Activated T-helper 17 cell treated with anti-CD3 and anti-CD28 coated beads, Interleukin-2, amount 50 U/mL, for 72 hours (primary cell): Measurements from ENCODE around the gene ORAI3. TPM values are rescaled to one million over a fixed set of nuclear protein-coding genes. Genes with fewer than 3 reads are reported as not detected.
A peak's percentile ranks its signal among the peaks of the same experiment; 100 is the strongest.

Experiments
- ATAC-seq: fragments of 150-1000 bp; cut with Tn5 transposase; replicated peaks from 2 replicates; pipeline ENCODE4 v1.10.0; 2021; ENCODE audit warnings: mild to moderate bottlenecking, moderate library complexity
- H3K27ac Mint-ChIP-seq: one replicate; pipeline ENCODE4 v1.8.0; 2022; ENCODE audit warnings: mixed read lengths
- H3K27me3 Mint-ChIP-seq: one replicate; pipeline ENCODE4 v1.8.0; 2022; ENCODE audit warnings: mixed read lengths
- H3K36me3 Mint-ChIP-seq: one replicate; pipeline ENCODE4 v1.8.0; 2022; ENCODE audit warnings: low read depth, mild to moderate bottlenecking, mixed read lengths
- H3K4me1 Mint-ChIP-seq: one replicate; pipeline ENCODE4 v1.8.0; 2022; ENCODE audit warnings: mixed read lengths
- H3K4me3 Mint-ChIP-seq: one replicate; pipeline ENCODE4 v1.8.0; 2022; ENCODE audit warnings: mild to moderate bottlenecking, mixed read lengths
- H3K9me3 Mint-ChIP-seq: one replicate; pipeline ENCODE4 v1.8.0; 2022; ENCODE audit warnings: mixed read lengths
- total RNA-seq, 2 donors: library from RNA; stranded (reverse); gene quantifications; one replicate each; pipeline ENCODE4 v1.2.3, GENCODE V29; 2022

Gene ORAI3
- total RNA-seq, 2 donors from 2014 or later: 12.4 to 25.8 TPM

DNA sequence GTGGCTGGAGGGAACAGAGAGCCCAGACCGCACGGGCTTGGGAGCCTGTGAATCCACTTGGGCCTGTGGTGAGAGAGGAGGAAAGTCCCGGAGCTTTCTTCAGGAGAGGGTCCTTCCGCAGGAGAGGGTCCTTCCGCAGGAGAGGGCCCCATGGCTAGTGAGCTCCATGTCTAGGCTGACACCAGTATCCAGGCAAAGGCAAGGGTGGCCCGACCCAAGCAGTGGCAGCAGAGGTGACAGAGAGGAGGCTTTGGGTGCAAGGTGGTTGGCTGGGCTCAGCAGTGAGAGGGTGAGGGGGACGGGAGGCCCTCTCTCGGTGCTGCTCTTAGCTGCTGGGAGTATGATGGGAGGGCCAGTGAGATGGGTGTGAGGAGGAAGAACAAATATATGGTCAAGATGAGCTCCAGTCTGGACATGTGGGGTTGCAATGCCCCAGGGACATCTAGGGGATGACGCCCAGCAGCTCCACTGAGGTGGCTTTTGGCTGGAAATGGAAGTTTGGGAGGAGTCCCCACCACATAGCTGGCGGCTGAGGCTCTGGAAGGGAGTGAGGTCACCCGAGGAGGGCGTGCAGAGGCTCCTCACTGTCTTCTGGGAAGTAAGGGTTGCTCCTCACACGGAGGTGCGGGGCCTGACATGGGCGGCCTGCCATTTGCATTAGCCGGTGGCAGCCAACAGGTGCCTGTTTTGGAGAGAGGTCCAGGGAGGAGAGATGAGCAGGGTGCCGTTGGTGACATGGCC, 33.9 kb downstream of the ORAI3 start:
- Mint-ChIP-seq H3K27me3 (no peaks in the 10 kb centered on the region), H3K9me3 (no peaks in the 10 kb centered on the region), H3K4me1 (no peaks in the 10 kb centered on the region), H3K4me3 (no peak overlapping the region), H3K27ac (no peak overlapping the region), H3K36me3 (peaks cover 51% of the 10 kb centered on the region)
- no peak for ATAC-seq

DNA sequence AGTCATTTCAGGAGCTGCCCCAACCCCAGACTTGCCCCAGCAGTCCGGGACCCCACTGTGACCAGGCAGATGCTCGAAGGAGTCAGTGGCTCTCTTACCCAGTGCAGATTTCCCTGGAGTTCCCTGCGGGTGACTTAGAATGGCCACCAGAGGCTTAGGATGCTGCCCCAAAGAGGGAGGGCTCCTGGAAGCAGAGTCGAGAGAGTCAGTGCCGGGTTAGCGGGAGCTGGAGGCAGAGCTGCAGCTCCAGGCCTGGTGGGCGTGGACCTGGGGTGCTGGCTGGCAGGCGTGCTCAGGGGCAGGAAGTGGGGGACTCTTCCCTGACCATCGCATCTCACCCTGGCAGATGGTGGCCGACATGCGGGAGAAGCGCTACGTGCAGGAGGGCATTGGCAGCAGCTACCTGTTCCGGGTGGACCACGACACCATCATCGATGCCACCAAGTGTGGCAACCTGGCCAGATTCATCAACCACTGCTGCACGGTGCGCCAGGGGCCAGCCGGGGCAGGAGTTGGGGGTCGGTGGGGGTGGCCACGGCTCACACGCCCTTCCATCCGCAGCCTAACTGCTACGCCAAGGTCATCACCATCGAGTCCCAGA, 34.5 kb downstream of the ORAI3 start:
- ATAC-seq: no peak
- H3K4me3 Mint-ChIP-seq: no peak overlapping the region
- H3K27ac Mint-ChIP-seq: no peak overlapping the region
- H3K27me3 Mint-ChIP-seq: no peaks in the 10 kb centered on the region
- H3K9me3 Mint-ChIP-seq: no peaks in the 10 kb centered on the region
- H3K4me1 Mint-ChIP-seq: no peaks in the 10 kb centered on the region
- H3K36me3 Mint-ChIP-seq: peaks cover 49% of the 10 kb centered on the region

DNA sequence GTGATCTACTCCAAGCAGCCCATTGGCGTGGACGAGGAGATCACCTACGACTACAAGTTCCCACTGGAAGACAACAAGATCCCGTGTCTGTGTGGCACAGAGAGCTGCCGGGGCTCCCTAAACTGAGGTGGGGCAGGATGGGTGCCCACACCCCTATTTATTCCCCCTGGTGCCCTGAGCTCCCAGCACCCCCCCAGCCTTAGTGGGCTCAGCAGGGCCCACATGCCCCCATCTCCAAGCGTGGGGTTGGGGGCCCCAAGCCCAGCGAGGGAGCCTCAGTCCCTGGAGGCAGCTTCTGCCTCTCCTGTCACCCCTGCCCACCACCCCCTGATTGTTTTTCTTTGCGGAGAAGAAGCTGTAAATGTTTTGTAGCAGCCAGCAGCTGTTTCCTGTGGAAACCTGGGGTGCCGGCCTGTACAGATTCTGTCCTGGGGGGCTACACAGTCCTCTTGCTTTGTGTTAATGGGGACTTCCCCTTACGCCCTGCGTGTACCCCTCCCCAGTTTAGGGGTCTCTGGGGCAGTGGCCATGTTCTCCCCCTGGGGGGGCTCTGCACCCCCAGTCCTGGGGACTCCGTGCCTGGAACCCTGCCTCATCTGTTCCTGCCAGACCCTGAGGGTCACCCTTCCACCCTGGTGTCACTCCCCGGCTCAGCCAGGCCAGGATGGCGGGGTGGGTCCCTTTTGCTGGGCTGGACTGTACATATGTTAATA, 35.2 kb downstream of the ORAI3 start:
- ATAC-seq: no peak
- Mint-ChIP-seq H3K9me3 (no peaks in the 10 kb centered on the region), H3K27ac (no peak overlapping the region), H3K4me1 (no peaks in the 10 kb centered on the region), H3K4me3 (no peak overlapping the region), H3K27me3 (no peaks in the 10 kb centered on the region), H3K36me3 (peaks cover 42% of the 10 kb centered on the region)

DNA sequence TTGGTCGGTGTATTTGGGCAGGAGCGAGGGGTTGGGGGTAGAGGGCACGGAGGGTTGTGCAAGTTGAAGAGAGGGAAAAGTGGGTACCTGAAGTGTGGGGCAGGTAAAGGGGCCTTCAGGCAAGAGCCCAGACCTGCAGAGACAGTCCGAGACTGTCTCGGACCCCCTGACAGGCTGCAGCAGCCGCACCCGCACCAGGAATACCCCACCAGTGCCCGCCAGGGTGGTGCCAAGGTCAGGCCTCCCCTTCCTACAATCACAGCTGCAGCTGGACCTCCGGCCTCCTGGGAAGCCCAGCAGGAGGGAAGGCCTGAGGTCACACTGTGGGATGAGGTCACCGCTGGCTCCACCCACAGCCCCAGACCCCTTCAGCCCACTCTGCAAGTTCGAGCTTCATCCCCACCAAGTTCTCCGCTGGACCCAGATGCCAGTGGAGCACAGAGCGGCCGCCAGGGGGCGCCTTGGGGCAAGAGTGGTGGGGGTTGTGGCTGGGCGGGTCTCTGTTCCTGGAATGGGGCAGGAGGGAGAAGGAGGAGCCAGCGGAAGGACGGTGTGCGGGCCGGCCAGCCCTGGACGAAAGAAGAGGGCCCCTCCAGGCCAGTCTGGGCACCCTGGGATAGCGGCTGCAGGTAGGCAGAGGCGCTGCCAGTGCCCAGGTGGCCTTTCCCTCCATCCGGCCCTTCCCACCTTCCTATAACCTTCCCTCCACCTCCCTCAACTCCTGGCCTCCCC, 36.0 kb downstream of the ORAI3 start, which contains the start of gene HSD3B7:
HSD3B7 (plus strand) TSS at position 539 of the 732 bp plus-strand sequence. CDS start 452 bp downstream, outside the sequence.
- H3K27ac Mint-ChIP-seq: no peak within 1 kb of the TSS
- peak; percentile 94 for ATAC-seq
- H3K36me3 Mint-ChIP-seq: peaks cover 42% of the 10 kb centered on the region
- peak within 1 kb of the TSS; percentile 32 for H3K4me3 Mint-ChIP-seq
- no peaks in the 10 kb centered on the region for H3K4me1 Mint-ChIP-seq
- H3K27me3 Mint-ChIP-seq: no peaks in the 10 kb centered on the region
- no peaks in the 10 kb centered on the region for H3K9me3 Mint-ChIP-seq

DNA sequence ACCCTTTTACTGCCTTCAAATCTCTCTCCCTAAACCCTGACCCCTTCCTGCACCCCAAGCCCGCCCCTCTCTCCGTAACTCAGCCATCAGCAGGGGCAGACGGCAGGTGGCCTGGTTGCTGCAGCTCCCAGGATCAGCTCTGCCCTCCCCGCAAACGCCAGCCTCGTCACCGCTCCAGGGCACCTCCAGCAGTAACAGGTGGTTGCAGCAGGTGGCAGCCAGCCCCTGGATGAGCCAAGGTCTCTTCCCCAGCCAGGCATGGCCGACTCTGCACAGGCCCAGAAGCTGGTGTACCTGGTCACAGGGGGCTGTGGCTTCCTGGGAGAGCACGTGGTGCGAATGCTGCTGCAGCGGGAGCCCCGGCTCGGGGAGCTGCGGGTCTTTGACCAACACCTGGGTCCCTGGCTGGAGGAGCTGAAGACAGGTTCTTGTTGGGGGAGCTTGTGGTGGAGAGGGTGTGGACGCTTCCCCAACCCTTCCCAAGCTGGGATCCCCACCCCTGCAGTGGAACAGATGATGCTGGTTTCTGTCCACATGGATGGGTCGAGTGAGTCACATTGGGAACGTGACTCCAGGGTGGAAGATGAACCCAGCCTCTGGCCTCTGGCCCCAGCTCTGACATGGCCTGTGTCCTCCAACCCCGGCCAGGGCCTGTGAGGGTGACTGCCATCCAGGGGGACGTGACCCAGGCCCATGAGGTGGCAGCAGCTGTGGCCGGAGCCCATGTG, 36.7 kb downstream of the ORAI3 start:
- ATAC-seq: peak; percentile 30

DNA sequence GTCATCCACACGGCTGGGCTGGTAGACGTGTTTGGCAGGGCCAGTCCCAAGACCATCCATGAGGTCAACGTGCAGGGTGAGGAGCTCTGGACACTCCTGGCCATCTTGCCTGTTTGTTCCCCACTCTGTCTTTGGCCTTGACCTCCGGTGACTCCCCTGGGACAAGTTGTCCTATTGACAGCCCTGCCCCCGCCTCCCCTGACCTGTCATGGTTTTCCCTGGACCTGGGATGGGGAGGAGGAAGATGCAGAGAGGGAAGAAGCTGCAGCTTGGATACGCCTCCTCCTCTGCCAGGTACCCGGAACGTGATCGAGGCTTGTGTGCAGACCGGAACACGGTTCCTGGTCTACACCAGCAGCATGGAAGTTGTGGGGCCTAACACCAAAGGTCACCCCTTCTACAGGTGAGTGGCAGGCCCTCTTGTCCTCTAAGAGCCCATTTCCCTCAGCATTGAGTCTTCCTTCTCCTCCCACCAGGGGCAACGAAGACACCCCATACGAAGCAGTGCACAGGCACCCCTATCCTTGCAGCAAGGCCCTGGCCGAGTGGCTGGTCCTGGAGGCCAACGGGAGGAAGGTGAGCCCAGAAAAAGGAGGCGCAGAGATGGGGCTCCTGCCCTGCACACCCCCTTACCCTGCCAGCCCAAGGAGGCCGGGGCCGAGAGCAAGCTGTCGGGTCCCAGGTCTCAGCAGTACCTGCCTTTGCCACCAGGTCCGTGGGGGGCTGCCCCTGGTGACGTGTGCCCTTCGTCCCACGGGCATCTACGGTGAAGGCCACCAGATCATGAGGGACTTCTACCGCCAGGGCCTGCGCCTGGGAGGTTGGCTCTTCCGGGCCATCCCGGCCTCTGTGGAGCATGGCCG, 37.5 kb downstream of the ORAI3 start:
- Mint-ChIP-seq H3K36me3 (peaks cover 32% of the 10 kb centered on the region), H3K27me3 (no peaks in the 10 kb centered on the region), H3K4me3 (no peak overlapping the region), H3K4me1 (no peaks in the 10 kb centered on the region), H3K9me3 (no peaks in the 10 kb centered on the region), H3K27ac (no peak overlapping the region)
- no peak for ATAC-seq

More for the DNA sequence above, 36.7 kb downstream of the ORAI3 start:
- H3K4me3 Mint-ChIP-seq: peak overlapping the region; percentile 32
- H3K27me3 Mint-ChIP-seq: no peaks in the 10 kb centered on the region
- H3K27ac Mint-ChIP-seq: no peak overlapping the region
- H3K36me3 Mint-ChIP-seq: peaks cover 36% of the 10 kb centered on the region
- H3K4me1 Mint-ChIP-seq: no peaks in the 10 kb centered on the region
- no peaks in the 10 kb centered on the region for H3K9me3 Mint-ChIP-seq

DNA sequence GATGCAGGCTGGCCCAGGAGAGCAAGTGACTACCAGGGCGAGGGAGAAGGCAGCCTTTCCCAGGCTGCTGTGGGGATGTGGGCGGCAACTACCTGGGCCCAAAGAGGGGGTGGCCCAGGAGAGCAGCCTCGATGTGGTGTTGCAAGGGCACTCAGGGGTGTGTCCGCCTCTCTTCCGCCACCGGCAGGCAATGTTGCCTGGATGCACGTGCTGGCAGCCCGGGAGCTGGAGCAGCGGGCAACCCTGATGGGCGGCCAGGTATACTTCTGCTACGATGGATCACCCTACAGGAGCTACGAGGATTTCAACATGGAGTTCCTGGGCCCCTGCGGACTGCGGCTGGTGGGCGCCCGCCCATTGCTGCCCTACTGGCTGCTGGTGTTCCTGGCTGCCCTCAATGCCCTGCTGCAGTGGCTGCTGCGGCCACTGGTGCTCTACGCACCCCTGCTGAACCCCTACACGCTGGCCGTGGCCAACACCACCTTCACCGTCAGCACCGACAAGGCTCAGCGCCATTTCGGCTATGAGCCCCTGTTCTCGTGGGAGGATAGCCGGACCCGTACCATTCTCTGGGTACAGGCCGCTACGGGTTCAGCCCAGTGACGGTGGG, 38.8 kb downstream of the ORAI3 start:
- peaks cover 19% of the 10 kb centered on the region for H3K36me3 Mint-ChIP-seq
- H3K27me3 Mint-ChIP-seq: no peaks in the 10 kb centered on the region
- no peaks in the 10 kb centered on the region for H3K4me1 Mint-ChIP-seq
- H3K4me3 Mint-ChIP-seq: no peak overlapping the region
- ATAC-seq: no peak
- no peak overlapping the region for H3K27ac Mint-ChIP-seq
- H3K9me3 Mint-ChIP-seq: no peaks in the 10 kb centered on the region

DNA sequence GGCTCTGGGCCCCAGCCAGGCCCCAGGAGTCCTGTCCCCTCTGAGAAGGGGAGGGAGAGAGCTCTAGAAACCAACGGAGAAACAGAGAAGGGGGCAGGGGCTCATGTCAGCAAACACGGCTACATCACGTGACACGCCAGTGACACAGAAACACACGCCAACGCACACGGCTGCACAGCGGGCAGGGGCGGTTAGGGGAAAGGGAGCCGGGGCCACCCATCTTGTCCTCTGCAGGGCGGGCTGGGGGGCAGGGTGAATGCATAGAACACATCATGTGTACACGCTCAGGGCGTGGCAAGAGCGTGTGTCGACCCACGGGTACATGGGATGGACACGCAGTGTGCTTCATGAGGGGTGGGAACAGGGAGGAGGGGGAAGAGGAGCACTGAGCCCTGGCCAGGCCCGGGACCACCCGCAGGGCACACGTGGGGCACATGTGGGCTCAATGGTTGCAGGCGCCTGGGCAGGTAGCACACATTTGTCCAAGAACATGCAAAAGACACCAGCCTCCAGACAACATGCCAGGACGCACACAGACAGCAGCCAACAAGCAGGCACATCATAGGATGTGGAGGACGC, 40.7 kb downstream of the ORAI3 start:
- Mint-ChIP-seq H3K27ac (no peak overlapping the region), H3K4me3 (no peak overlapping the region), H3K4me1 (peaks cover 2% of the 10 kb centered on the region), H3K9me3 (no peaks in the 10 kb centered on the region), H3K36me3 (no peaks in the 10 kb centered on the region), H3K27me3 (no peaks in the 10 kb centered on the region)
- no peak for ATAC-seq

DNA sequence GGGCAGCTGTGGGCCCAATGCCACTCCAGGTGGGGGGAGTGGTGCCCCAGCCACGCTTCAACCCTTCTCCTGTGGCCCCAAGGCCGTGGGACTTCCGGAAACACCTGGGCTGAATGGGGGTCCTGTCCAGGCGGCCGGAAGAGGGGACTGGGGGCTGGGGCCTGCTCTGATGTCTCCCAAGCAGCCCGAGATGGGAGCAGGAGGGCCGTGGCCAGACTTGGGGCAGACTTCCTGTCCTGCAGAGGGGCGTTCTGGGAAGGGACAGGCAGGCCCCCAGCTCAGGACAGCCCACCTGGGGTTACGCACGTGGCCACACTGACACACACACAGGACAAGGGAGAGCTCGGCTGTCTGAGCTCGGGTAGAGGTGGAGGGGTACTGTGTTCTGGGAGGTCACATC, 41.2 kb downstream of the ORAI3 start:
- no peak overlapping the region for H3K4me3 Mint-ChIP-seq
- H3K36me3 Mint-ChIP-seq: no peaks in the 10 kb centered on the region
- peaks cover 6% of the 10 kb centered on the region for H3K4me1 Mint-ChIP-seq
- no peak for ATAC-seq
- no peaks in the 10 kb centered on the region for H3K27me3 Mint-ChIP-seq
- no peaks in the 10 kb centered on the region for H3K9me3 Mint-ChIP-seq
- no peak overlapping the region for H3K27ac Mint-ChIP-seq

DNA sequence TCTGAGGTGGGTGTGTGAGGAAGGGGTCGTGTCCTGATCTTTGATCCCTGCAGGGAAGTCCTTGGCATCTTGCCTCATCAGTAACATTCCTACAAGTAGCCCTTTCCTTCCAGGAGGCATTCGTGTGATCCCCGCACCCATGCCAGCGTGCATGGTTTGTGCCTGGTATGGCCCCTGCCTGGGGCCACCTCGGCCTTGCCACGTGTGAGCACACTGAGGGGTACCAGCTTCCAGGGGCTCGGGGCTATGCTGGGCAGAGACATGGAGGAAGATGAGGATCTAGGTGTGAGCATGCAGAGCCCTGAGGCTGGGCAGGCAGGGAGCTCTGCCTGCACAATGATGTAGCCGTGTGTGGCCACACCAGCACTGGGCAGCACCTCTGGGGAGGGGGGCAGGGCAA, 42.2 kb downstream of the ORAI3 start:
- Mint-ChIP-seq H3K27ac (no peak overlapping the region), H3K36me3 (no peaks in the 10 kb centered on the region), H3K4me3 (no peak overlapping the region), H3K4me1 (peaks cover 6% of the 10 kb centered on the region), H3K27me3 (no peaks in the 10 kb centered on the region), H3K9me3 (no peaks in the 10 kb centered on the region)
- ATAC-seq: no peak

DNA sequence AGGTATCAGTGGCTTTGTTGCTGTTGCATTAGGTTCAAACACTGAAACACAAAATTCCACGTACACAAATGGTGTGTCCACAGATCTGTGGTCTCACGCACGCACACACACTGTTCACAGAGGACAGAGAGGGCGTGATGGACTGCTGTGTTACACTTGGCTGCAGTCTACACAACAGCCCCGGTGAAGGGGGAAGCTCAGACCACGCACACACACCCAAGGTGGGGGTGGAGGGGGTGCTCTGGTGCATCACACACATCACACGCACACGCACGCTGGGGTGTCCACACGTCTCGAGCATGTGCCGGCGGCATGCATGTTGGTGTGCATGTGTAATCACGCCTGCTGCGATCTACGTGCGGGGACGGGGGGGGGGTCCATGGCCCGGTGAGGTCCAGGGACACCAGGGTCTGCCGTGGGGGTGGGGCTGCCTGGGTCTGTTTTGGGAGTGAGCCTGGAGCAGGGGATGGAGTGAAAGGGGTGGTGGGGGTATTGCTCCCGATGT, 43.5 kb downstream of the ORAI3 start:
- Mint-ChIP-seq H3K27me3 (no peaks in the 10 kb centered on the region), H3K4me1 (peaks cover 6% of the 10 kb centered on the region), H3K36me3 (no peaks in the 10 kb centered on the region), H3K9me3 (no peaks in the 10 kb centered on the region), H3K27ac (no peak overlapping the region), H3K4me3 (no peak overlapping the region)
- no peak for ATAC-seq

DNA sequence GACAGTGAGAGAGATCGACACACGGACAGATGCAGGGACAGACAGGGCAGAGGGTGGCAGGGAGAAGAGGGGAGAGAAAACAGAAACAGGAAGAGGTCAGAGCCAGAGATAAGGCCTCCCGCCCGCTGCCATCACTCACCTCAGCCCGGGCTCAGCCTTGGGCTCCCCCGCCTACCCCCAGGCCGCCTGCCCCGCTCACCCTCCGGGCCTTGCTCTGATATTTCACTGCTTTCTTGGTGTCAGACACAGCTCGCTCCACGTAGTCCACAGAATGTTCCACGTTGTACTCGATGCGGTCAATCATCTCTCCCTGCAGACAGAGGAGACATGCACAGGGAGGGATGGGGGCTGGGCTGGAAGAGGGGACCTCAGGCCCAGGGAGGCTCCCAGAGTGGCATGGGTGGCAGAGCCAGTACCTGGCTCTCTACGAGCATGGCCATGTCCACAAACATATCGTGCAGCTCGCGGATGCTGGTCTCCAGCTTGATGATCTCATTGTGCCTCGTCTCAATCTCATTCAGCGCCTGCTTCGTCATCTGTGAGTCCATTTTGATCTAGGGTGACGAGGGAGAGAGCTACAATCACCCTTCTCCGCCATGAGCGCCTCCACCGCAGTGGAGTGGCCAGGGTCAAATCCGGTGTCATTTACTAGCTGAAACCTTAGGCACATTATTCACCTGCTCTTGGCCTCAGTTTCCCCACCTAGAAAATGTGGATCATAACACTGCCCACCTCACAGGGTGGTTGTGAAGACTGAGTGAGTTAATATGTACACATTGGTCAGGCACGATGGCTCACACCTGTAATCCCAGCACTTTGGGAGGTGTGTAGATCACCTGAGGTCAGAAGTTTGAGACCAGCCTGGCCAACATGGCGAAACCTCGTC, 44.3 kb downstream of the ORAI3 start:
- Mint-ChIP-seq H3K27ac (no peak overlapping the region), H3K4me1 (peaks cover 6% of the 10 kb centered on the region), H3K4me3 (no peak overlapping the region), H3K36me3 (no peaks in the 10 kb centered on the region), H3K9me3 (no peaks in the 10 kb centered on the region), H3K27me3 (no peaks in the 10 kb centered on the region)
- ATAC-seq: no peak
